HG03520 (cell line): Measurements from ENCODE around the gene LTB4R2.
A peak's percentile ranks its signal among the peaks of the same experiment; 100 is the strongest.

Source experiments
- ATAC-seq: cut with Tn5 transposase; IDR thresholded peaks from one replicate; pipeline ENCODE4 v1.9.1; 2021; ENCODE audit warnings: mild to moderate bottlenecking, moderate library complexity; ENCODE audit not compliant: unreplicated experiment

Gene LTB4R2, protein sequence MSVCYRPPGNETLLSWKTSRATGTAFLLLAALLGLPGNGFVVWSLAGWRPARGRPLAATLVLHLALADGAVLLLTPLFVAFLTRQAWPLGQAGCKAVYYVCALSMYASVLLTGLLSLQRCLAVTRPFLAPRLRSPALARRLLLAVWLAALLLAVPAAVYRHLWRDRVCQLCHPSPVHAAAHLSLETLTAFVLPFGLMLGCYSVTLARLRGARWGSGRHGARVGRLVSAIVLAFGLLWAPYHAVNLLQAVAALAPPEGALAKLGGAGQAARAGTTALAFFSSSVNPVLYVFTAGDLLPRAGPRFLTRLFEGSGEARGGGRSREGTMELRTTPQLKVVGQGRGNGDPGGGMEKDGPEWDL

DNA sequence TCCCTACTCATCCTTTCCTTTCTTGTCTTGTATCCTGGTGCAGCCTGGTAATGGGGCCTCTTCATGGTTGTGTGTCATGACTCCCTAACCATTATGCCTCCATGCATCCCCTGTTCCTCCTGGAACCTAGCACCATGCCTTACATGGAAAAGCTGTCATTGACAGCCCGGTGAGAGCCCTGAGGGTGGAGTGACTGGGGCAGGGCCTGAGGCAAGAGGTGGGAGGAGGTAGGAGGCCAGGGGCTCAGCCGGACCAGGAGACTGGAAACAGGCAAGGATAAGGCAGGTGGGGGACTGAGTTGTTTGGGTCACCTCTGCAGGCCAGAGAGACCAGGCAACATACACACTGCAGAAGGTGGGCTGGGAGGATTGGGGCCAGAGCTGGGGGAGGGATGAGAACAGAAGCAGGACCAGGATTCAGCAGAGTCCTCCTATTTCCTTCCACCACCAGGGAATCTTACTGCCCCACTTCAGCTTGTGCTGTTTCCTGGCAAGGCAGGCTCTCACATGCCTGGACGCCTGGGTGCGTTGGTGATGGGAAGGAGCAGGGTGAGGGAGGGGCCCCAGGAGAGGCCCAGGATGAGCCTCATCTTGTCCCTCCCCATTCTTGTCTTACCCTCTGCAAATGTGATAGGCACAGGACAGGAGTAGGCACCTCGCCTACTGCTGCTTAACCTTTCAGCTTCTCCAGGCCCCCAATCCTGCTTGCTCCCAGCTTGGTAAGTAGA is at the start of gene LTB4R2:
TSS of gene LTB4R2 (plus strand) at position 603 of the 727 bp plus-strand sequence. CDS start 525 bp downstream, outside the sequence.
- ATAC-seq = no peak

DNA sequence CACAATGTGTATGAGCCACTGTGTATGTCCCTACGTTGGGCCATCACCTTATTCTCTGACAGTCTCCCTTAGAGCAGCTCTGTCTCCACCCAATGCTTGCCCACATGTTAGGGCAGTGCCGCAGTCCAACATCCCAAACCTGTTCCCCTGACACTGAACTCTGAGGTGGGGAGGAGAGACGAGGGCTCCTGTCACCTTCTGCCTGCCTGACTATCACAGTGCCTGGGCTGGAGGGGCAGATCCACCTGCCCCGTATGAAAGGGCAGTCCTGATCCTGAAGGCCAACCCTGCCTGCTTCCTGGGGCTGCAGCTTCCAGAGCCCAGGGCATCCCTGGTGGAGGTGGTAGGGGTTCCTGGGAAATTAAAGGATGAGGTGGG is 49.2 kb upstream of the LTB4R2 start:
- no peak for ATAC-seq

DNA sequence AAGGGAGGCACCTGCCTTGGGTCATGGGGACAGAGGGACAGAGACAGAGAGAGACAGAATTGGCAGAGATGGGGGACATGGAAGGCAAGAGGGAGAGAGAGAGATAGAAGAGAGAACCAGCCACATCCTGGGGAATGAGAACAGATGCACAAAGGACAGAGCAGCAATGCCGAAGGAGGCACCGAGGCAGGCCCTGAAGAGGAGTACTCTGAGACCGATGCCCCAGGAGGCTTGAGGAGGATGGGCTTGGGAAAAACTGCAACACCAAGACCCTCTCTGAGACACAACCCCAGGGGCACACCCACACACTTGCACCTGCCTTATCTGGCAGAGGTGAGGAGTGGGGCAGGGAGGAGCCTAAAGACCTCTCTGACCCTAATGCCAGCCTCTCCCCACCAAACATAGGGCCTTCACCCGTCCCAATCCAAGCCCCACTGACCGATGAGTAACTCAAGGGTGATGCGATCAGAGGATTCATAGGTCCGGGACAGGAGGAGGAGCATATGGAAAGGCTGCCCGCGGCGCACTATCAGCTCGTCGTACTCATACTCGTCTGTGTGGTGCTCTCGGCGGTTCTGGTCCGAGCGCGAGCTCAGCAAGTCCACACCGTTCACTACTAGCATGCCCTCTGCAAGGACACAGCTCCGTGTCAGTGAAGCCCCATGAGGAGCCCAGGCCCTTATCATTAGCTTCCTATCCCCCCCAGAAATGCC is 48.5 kb upstream of the LTB4R2 start:
- ATAC-seq = no peak

DNA sequence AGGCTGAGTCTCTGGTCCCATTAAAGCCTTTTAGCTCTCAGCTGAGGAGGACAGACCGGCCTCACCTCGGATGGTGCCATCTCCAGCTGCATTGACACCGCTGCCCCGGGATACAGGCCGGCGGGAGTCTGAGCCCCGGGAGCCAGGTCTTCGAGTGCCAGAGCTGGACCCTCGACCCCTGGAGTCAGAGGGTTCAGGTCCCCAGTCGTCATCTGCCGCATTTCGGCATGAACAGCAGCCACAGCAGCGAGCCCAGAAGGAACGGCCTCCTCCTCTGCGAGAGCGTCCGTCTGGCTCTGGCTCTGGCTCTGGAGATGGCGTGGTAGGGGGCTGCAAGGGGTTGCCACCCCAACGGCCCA is 48.0 kb upstream of the LTB4R2 start:
- ATAC-seq = no peak

DNA sequence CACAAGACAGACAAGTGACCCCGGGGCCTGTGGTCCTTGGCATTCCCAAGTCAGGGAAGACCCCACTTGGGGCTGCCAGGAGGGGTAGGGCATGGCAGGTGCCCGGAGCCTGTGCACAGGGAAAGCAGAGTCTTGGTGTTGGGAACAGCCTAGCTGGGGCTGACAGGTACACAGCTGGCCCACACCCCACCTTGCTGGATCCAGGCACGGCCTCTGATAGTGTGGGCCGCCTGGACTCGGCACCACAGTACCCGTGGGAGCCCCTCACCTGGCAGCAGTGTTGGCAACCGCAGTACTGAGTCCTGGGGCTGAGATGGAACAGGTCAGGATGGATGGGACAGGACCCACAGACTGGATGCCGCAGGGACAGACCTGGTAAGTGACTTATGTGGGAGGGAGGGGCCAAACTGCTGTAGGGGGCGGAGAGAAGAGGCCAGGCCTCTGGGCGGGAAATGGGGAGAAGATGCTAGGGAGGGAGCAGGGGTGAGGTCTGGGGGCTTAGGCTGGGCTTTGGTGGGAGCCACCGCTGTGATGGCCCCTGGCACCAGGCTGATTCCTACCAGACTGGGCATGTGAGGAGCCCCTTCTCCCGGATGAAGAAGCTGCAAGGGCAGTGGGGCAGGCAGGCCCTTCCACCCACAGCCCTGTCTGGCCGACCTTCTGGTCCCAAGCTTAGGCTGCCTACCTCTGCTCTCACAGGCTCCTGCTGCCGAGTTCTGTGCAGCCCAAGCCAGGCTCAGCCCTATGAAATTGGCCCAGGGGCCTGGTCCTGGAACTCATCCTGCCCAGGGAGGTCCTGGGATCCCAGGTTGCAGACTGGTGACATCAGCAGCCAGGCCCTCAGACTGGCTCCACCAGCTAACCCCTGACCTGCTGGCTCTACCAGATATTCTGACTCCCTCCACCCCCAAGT is 46.9 kb upstream of the LTB4R2 start, which contains the start of gene TGM1:
TSS of gene TGM1 (minus strand) at position 357 of the 913 bp plus-strand sequence. CDS start 825 bp downstream, outside the sequence.
- ATAC-seq = no peak

DNA sequence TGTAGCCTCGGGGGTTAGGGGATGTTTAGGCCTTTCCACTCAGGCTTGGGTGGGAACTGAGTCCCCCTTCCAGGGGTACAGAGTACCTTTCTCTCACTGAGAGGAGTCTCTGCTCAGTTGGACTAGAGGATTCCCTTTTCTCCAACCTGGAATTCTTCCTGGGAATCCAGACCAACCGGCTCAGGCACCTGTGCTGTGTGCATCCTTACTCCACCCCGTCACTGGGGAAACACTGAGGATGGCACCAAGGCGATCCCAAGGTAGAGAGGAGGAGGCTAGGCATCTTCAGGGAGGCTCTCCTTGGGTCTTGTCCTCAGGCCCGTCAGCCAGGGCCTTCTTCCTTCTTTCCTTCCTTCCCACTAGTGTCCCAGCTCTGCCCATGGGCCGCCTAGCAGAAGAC is 46.1 kb upstream of the LTB4R2 start:
- ATAC-seq = no peak

DNA sequence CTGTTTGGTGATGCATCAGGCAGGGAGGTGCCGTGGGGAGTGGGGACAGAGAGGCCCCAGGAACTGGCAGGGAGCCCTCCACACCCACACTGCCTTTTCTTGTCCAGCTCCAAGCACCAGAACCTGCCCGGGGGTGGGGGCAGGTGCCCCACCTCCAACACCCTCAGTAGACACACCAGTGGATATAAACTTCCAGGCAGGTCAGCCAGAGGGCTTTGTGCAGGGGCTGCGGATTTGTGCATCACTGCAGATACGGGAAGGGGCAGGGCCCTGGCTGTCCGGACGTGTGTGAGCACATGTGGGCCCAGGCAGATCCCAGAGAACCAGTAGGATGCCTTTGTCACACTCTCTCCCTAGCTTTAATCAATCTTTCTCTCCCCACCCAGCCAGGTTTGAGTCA is 45.6 kb upstream of the LTB4R2 start:
- no peak for ATAC-seq

DNA sequence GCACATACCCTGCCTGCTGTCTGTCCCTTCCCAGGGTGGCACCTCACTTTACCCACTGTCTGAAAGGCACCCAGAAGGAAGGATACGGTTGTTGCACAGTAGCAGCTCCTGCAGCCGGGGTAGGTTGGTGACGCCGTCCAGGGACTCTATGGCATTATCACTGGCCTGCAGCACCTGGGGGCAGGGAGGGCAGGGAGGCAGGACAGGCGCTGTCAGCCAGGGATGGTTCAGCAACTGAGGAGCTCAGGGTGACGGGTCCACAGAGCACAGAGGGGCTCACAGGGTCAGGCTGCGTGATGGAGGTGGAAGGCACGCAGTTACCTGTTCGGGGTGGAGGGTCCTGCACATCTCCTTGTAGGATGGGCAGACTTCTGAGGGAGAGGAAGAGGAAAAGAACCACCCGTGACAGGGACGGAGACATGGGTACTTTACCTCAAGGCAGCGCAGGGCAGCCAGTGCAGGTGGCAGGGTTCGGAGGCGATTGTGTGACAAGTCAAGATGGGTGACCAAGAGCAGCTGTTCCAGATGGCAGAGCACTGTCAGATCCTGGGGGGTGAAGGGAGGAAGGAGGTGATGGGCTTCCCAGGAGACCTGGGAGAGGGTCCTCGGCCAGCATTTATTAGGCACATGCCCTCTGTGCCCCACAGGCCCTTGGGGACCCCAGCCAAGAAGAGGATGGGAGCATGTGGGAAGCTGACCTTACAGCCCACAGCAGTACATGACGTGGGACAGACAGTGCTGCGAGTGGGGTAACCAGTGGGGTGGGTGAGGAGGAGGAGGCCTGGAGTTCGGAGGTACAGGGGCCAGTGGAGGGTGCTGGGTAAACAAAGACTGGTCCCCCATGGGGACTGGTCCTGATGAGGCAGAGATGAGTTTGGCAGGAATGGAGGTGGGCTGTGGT is 43.3 kb upstream of the LTB4R2 start:
- no peak for ATAC-seq

DNA sequence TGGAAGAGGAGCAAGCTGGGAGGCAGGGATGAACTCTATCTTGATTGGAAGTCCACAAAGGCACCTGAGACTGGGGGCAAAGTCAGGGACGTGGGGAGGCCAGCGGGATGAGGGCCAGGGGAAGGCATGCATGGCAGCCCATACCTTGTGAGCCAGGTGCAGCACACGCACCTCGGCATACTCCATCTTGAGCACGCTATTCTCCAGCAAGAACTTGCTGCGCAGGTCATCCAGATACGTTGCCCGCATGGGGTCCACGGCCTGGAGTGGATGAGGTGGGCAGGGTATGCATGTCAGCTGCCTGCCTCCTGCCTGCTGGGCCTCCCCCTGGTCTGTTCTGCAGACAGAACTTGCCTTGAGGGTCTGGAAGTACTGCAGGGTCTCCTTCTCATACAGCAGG is 42.4 kb upstream of the LTB4R2 start:
- no peak for ATAC-seq

DNA sequence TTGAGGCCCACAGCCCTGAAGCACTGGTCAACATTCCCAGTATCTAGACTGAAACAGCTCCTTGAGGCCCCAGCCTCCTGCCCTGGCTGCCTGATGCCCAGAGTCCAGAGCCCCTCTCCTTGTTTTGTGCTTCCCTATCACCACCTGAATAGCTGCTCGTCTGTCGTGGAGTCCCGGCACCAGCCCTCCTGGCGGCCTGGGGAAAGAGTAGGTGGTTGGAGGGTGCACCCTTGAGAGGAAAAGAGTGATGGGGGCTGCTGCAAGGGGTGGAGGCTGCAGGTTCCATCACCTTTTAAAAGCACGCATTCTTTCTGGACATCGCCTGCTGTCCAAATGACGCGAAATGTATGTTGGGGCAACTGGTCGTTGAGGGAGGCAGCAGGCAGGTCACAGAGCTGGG is 41.7 kb upstream of the LTB4R2 start:
- no peak for ATAC-seq

DNA sequence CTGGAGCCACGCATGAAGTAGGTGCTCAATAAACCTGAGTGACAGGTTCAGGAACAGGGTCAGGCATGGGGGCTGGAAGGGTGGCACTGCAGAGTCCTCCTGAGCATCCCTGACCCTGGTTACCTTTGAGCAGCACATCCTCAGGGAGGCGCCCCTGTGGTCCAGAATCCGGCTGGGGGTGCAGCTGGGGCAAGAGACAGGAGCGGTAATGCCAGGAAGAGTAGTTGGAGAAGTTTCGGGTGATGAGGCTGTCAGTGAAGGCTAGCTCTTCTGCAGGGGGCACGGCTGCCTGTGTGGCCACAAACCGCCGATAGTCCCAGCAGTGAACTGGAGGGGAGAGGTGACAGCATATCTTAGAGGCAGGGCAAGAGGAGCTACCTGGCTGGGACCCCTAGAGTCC is 40.6 kb upstream of the LTB4R2 start:
- ATAC-seq = no peak

DNA sequence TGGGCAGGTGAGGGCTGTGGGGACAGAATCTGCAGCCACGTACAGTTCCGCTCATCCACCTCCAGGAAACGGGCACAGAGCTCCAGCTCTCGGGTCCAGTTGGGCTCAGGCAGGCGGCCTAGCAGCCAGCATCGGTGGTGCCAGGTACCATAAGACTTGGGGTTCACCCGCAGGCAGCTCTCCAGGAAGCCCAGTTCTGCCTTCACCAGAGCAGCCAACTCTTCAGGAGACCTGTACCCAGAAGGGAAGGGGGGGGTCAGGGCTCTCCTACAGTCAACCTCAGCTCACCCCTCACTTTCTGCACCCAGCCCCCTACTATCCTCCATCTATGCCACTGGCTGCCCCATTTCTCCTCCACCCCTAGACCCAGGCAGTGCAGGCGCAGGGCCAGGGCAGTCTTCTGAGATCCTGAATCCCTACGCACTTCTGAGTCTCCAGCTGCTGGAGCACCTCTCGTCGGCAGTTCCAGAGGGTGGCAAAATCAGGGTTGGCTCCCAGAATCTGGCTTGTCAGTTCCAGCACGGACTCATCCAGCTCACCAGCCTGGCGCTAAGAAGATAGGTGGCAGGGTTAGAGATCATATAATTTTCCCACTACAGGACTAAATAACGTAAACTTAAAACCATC is 39.9 kb upstream of the LTB4R2 start:
- no peak for ATAC-seq

DNA sequence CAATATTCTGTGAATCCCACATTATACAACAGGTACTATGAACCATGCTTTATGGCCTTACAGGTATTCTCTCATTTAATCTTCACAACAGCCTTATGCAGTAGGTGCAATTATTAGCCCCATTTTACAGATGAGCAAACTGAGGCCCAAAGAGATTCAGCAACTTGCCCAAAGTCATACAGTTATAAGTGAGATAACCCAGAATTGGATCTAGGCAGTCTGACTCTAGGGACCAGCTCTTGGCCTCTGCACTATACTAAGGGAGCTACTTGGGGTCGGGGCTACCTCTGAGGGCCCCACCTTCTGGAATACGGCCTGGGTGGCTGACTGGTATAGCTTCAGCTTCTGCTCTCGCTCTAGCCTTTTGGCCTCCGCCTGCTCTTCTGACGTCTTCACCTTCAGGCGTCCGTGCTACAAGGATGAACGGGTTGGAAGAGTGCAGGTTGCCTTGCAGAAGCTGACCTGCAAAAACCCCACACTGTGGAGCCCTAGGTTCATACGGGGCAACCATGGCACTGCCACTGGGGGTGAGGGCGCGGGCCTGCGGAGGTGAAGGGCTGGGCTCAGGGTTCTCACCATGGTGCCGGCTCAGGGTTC is 39.3 kb upstream of the LTB4R2 start:
- ATAC-seq = no peak

DNA sequence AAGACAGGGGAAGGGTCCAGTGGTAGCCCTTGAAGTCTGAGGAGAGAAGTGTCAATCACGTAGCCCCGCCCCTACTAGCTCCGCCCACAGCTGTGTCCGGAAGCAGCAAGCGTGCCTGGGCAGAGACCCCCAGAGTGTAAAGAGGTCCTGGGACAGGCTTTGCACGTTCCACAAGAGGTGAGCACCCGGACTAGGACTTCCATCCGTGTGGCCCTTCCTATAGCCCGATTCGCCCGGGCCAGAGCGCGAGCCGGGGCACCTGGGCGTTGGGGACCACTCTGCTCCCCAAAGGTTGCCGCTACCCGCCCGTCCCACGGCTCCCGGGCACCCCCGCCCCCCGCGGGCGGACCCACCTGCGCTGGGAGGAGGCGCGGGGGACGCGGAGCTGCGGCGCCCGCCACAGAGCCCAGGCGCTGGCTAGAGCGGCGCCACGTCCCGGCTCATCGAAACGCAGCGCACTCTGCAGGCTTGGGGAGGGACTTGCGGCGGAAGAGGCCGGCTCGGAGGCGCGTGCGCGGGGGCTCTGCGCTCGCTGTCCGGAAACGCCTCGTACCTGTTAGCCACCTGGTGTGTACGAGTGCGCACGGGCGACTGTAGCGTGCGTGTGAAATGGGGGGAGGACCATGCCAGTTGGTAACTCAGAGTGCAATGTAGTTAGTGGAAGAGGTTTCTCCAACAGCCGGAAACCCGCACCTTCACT is 38.7 kb upstream of the LTB4R2 start, which contains the start of gene RABGGTA:
TSS of gene RABGGTA (minus strand) at position 464 of the 700 bp plus-strand sequence. CDS start 482 bp downstream, outside the sequence.
- peak; percentile 86 for ATAC-seq

DNA sequence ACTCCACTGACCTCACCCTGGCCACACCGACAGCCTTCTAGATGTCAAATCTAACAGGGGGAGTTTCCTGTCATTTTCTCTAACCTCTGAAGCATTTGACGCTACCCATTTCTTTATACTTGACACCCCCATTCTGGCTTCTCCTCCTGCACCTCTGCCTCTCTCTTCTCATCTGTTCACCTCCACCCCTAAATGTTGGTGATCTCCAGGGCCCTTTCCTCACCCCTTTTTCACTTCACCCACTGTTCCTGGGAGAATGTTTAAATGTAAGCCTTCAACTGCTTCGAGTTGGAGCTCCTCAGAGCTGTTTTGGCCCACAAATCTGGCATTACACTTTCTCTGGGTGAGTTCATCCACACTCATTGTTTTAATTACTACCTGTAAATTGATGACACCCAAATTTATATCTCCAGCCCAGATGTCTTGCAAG is 38.1 kb upstream of the LTB4R2 start:
- no peak for ATAC-seq

DNA sequence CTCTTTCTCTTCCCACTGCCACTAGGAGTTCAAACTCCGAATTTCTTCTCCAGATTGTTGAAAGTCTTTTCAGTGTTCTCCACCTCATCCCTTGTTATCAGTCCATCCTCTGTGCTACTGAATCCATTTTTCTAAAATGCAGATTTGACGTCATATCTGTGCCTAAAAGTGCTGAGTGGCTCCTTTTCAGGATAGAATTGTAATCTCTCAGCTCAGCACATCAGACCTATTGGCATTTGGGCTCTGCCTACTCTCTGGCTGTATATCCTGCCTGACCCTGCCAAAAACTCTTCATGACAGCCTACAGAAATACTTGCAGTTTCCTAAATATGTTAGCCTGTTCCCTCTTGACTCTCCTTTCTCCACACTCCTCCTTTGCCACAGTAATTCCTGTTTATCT is 37.5 kb upstream of the LTB4R2 start:
- no peak for ATAC-seq

DNA sequence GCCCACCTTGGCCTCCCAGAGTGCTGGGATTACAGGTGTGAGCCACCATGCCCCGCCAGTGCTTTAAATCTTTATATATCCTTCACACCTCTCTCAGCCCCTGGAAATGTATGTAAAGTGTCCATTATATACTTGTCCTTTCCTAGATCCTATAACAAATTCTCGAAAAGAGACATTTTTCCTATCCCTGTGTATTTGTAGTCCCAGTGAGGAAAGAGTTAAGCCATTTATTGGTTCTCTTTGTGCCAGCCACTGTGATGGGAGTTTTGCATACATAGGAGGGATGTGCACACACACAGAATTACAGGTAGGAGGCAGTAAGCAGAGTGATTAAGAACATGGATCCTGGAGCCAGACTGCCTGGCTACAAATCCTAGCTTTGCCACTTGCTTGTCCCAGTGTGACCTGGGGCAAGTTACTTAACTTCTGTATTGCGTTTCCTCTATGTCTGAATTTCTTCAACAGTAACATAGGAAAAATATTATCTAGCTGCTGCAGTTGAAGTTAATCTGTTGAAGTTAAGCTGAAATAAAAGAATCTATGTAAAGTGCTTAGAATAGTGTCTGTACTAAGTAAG is 36.4 kb upstream of the LTB4R2 start:
- no peak for ATAC-seq

DNA sequence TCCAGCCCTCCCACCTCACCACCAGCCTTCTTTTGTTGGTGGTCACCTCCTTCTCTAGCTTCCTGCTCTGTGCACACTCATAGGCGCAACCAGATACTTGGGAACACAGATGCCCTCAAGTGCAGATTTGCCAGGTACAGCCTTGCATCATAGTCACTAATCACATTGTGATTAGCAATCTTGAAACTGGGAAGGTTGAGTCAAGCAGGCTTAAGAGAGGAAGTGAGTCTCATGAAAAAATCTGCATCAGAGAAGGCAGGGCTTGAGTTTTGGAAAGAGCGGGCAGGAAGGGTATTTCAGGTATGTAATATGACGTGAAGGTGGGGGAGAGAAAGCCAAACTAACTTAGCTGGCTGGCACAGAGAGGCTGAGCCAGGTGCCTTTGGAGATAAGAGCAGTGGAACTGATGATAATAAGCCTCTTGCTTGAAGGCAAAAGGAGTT is 35.8 kb upstream of the LTB4R2 start:
- ATAC-seq = peak; percentile 31
